Stimulated activated CD4-positive, alpha-beta T cell treated with anti-CD3 and anti-CD28 coated beads, TNF-alpha, amount 100 ng/mL, for 1 hour (primary cell): ENCODE data around the gene BIRC7.
"Not testable (repeated sequence)": the region's sequence is repeated elsewhere in the genome, so short reads cannot be mapped to it uniquely, and the experiment has no call there.

Experiments used
- DNase-seq, 3 donors: peaks; one replicate each; pipeline ENCODE4 v3.0.0-alpha.2; 2020; ENCODE audit warnings: low read depth in 3 of 3, low spot score in 1 of 3

BIRC7 gene

DNA sequence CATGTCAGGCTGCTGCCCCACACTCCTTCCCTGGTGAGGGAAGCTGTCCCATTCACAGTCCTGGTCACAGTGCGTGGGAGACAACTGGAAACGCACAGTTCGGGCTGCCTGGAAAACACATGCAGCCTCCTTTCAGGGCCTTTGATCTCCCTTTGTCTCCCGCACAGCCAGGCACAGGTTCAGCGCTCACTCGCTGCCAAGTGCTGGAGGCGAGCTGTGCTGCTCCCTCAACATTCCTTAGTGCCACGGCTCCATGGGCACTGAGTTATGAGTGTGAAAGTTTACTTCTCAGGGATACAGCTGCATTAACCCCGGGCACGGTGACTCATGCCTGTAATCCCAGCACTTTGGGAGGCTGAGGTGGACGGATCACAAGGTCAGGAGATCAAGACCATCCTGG, 28.8 kb upstream of the BIRC7 start:
- no peak for DNase-seq

DNA sequence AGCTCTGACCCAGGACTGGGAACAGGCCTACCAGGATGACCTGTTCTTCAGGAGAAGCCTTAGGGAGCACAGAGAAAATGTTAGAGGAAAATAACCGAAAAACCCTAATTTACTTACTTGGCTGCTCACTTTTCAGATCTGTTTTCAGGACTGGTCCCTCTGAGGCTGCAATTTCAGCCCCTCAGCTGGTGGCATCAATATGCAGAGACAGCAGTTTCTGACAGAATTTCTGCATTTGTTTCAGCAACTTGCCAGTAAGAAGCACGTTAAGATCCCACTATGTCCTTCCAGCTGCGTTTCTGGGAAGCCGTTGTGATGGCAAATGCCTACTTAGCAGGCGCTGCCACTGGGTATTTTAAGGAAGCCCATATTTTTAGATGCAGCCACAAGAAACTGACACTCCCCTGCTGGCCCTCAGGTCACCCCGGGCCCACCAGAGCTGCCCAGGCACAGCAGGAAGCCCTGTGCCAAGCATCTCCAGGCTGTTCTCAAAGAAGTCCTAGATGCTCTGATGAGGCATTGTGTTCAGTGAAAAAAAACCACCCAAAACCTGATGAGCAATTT, 27.3 kb upstream of the BIRC7 start:
- DNase-seq: no peak

DNA sequence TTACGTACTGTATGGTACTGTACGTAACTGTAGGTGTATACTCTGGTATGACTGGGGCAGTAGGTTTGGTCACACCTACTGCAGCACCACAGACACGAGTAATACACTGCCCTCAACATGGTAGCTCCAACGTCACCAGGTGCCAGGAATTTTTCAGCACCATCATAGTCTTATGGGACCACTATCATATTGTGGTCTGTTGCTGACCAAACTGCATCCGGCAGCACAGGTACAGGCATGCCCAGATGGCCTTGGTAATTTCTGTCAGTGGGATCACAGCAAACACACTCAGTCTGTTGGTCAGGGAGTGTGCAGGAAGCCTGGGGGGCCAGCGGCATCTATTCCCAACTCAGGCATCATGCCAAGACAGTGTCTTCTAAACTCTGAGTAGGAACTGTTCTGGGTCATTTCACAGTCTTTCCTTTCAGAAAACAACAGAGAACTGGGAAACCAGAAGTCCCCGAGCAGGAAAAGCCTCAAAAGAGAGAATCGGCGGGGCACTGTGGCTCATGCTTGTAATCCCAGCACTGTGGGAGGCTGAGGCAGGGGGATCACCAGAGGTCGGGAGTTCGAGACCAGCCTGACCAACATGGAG, 25.6 kb upstream of the BIRC7 start:
- no peak for DNase-seq

DNA sequence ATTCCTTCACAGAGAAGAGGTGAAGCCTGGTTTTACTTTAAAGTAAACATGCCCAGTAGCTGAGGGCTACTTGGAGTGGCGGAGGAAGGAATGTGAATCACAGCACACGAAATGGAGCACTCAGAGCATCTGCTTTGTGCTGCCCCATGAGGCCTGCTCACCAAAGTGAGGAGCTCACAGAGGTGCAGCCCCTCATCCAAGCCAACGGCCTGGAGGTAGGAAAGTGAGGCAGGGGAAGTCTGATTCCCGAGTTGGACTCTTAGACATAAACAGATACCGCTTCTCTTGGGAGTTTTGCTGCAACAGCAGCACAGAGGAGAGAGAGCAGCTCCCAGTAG, 23.3 kb upstream of the BIRC7 start:
- DNase-seq: no peak

DNA sequence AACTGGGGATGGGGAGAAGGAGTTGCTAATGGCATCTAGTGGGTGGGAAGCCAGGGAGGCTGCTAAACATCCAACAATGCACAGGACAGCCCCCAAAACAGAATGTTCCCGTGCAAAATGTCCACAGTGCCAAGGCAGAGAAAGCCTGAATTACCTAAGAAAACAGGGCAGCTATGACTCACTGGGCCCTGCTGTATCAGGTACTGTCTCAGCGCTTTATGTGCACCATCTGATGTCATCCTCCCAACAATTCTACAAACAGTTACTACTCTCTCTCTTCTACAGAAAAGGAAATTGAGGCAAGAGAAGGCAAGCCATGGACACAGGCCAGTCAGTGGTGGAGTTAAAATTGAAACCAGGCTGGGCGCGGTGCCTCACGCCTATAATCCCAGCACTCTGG, 22.9 kb upstream of the BIRC7 start:
- DNase-seq: no peak

DNA sequence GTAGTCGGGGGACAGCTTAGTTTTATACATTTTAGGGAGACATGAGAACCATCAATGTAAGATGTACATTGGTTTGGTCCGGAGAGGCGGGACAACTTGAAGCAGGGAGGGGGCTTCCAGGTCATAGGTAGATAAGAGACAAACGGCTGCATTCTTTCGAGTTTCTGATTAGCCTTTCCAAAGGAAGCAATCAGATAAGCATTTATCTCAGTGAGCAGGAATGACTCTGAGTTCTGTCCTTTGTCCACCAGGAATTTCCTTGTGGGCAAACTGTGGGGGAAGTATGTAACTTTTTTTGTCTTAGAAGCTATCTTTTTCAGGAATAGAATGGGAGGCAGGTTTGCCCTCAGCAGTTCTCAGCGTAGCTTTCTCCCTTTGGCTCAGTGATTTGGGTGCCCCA, 21.2 kb upstream of the BIRC7 start:
- no peak for DNase-seq

DNA sequence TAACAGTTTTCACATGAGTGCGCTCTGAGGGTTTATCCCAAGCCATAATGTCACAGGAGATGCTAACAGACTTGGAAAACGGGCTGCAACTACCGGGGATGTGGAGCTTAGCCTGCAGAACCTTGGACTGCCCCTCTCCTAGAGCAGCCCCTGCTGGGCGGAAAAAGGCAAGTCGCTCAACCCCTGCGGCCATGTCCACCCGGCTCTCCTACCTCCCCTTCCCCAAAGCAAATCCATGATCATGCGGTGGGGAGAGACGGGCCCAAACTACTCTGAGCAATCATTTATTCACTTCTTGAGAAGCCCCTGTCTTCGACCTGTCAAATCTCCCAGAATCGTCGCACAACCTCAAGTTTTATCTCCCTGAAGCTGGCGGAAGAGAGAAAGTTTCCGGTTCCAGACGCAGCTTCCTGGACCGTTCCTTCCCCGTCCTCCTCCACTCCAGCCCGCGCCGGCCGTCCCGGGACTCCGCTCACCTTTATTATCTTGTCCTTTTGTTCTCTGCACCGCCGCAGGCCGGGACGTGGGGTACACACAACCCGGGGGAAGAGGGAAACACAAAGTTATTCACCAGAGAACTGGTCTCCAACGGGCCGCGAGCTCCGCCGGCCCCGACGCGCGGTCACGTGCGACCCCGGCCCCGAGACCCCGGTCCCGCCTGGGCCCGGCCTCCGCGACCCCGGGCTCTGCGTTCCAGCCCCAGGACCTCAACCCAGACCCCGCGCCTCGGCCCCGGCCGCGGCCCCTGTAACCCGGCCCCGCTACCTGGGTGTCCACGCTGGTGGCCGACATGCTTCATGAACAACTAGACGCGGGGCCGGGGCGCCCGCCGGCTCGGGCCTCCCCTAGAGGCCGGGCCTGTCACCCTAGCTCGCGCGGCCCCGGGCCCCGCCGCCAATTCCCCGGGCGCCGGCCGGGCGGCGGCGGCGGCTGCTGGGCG, 20.3 kb upstream of the BIRC7 start:
- peak in 1 of 3 donors; percentile 16 for DNase-seq

DNA sequence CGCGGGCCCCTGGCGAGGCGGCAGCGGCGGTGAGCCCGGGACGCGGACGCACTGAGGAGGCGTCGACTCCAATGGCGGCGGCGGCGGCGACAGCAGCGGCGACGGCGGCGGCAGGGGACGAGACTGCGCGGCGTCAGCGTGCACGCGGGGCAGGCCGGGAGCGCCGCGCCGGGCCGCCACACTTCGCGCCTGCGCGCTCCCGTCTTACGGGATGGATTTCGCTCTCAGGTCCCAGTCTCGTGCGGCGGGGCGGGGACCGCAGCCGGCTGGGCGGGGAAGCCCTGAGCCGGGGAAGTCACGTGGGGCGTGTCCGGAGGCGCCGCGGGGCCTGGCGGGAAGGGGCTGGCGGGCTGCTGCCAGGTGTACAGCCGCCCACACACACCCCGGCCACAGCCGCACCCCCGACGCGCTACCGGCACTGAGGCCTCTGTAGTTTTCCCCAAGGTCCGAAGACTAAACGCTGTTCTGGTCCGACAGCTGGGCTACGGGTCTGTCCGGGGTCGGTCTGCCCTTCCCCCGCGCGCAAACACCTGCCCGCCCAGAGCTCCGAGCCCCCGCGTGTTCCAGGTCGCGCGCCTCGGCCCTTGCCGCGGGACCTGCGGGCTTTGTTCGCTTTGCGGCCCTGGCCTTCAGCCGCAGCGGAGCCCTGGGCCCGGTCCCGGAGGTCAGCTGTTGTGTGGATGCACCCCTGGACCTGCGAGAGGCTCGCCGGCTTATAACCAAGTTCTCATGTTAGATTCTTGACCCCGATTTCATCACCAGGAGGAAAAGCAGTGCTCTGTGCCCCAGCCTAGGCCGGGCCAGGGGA, 19.5 kb upstream of the BIRC7 start, which contains the start of gene YTHDF1:
TSS of gene YTHDF1 (minus strand) at position 91 of the 808 bp plus-strand sequence. CDS start 239 bp downstream, outside the sequence.
- peak; percentile 90 to 93 (median 91) for DNase-seq

DNA sequence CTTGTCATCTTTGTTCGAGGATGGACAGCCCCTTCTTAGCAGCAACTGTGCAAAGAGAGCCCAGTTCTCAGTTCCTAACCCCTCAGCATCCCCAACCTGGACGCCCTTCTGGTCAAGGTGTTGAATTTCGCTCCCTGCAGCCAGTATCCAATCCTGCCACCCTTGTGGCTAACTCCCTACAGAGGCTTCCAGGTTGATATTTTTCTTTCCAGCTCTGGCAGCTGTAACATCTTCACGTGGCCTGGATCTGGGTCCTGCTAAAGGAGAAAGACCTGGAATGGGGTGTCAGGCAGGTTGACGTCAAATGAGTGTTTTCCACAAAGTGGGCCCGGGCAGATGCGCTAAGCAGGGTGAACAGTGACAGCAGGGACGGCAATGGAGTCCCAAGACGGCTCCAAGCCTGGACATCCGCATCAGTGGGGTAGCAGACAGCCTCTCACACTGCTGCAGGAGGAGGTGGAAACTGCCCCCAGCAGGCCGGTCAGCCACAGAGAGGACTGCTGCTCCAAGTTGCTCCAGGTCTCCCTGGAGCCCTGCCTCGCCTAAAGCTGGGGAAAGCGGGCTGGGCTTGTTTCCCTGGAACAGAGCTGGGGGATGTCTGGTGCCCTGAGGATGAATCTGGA, 18.7 kb upstream of the BIRC7 start:
- no peak for DNase-seq

DNA sequence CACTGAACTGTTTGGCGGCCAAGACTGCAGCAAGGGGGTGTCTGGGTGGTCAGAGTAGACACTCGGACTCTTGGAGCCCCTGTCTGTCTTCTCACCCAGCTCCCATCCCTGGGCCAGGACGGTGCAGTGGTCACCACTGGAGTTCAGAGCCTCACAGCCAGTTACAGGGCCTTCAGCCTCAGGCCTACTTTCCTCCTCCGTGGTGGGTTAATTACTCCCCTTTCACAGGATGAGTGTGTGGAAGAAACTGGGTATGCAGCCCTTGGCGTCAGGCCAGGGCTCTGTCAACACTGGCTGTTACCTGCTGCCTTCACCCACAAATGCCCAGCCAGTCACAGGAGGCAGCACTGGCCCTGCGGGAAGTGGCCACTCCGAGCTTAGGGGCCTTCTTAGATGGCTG, 18.0 kb upstream of the BIRC7 start:
- no peak for DNase-seq

DNA sequence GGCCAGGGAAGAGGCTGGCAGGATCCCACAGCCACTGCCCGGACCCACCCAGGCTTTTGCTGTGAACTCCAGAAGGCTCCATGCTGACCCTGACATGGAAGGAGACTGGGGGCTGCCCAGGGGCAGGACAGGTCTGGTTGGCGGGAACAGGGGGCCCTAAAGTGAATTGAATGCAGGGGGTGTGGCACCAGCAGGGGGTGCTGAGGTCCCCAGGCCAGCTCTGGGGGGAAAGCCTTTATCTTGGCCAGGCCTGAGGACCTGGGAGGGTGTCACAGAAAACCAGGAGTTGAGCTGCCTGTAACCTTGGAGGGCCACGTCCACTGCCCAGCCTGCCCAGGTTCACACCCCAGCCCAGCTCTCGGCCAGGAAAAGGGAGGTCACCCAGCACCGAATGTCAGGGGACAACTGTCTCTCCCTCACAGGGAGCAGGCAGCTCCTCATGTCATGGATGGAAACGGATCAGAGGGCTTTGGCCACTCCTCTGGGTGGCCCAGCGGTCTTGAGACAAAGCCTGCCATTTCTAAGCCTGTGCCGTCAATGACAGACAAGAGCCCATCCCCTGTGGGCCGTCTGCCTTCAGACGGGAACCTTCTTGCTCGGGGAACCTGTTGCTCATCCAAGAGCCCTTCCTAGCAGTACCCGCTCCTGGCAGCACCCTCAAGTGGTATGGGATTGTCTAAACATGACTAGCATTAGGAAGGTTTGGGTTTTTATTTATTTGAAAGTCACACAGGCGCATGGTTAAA, 16.8 kb upstream of the BIRC7 start:
- DNase-seq: no peak

DNA sequence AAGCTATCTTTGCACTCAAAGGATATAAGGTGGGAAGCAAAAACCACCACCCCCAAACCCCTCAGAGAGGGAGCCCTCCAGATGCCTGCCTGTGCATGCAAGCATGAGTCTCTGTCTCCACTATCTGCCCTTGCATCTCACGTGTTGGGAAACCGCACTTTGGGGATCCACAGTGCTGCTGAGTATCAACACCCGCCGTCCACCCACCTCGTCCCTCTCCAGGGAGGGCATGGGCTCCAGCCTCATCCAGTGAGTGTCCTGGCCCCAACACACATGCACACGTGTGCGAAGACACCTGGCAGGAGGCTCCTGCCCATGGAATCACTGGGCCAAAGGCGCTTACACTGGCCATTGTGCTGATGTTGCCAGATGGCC, 16.3 kb upstream of the BIRC7 start:
- no peak for DNase-seq

DNA sequence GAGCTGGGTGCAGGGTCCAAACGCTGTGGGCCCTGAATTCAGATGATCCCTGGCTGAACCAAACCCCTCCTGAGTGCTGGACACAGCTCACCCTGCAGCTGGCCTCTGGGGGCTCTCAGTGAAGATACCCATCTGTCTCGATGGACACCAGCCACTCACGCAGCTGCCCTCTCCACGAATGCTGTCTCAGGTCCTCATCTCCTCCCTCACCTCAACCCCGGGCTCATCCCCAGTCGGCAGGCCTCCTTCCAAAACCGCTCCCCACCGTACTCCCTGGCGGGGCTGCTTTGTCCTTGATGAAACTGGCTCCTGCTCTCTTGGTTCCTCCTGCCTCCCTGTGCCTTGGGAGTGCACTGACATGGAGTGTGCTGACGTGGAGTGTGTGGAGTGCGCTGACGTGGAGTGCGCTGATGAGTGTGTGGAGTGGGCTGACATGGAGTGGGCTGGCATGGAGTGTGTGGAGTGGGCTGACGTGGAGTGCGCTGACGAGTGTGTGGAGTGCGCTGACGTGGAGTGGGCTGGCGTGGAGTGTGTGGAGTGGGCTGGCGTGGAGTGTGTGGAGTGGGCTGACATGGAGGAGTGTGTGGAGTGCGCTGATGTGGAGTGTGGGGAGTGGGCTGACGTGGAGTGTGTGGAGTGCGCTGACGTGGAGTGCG, 15.7 kb upstream of the BIRC7 start:
- DNase-seq: no peak

DNA sequence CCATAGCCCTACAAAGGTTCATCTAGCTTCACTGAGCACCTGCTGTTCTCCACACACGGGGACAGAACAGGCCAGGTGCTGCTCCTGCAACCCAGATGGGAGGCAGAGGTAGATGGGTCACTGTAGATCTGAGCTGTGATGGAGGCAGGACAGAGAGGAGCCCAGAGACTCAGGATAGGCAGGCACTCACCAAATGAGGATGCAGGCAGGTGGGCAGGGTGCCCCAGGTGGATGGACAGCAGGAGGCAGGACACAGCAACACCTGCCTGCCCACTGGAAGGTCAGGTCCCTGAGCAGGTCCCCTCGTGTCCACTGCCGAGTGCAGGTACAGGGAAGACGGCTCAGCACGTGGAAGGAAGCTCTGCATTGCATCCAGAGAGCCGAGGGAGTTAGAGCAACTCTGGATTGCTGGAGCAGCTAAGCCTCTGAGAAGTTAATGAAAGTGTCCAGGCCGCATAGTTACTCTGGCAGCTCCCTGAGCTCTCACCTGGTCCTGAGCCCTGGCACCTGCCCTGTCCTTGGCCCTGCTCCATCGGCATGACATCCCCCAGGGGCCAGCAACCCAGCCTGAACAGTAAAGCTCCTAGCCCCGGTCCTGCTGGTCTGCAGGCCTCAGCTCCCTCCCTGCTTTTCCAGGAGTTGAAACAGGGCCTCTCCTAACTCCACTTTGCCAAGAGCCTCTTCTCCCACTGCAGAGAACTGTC, 14.9 kb upstream of the BIRC7 start:
- no peak for DNase-seq

DNA sequence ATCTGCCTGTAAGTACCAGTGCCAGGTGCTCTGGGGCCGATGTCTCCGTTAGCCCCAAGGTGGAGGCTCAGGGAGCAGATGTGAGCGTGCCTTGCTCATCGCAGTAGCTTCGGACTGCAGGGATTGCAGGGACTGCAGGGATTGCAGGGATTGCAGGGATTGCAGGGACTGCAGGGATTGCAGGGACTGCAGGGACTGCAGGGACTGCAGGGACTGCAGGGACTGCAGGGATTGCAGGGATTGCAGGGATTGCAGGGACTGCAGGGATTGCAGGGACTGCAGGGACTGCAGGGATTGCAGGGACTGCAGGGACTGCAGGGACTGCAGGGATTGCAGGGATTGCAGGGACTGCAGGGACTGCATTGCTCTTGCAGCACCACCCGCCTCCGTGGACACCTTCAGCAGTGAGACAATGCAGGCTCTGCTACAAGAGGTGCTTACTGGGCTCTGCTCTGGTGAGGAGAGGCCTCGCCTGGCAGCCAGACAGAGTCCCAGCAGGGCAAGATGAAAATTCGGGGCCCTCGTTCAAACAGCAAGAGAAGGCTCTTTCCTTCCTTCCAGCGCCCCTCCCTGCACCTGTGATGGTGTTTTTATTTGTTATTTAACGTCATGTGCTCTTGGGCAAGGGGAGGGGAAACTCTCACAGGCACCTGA, 14.2 kb upstream of the BIRC7 start:
- not testable (repeated sequence) for DNase-seq

DNA sequence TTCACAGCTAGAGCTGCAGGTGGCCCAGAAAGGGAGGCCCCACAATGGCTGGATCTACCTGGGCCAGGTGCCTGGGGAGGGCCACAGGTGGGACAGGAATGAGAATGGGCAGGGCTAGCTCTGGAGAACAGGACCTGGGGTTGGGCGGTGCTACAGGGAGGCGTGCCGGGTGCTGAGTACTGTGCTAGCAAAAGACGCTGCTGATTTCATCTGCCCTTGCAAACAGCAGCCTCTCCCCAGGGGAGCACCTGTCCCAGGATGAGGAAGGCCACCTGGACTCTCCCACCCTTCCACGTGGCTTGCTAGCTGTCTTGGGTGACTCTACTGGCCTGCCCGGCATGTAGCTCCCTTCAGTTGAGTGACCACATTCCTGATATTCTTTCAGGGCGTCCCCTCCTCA, 13.2 kb upstream of the BIRC7 start:
- DNase-seq: no peak

DNA sequence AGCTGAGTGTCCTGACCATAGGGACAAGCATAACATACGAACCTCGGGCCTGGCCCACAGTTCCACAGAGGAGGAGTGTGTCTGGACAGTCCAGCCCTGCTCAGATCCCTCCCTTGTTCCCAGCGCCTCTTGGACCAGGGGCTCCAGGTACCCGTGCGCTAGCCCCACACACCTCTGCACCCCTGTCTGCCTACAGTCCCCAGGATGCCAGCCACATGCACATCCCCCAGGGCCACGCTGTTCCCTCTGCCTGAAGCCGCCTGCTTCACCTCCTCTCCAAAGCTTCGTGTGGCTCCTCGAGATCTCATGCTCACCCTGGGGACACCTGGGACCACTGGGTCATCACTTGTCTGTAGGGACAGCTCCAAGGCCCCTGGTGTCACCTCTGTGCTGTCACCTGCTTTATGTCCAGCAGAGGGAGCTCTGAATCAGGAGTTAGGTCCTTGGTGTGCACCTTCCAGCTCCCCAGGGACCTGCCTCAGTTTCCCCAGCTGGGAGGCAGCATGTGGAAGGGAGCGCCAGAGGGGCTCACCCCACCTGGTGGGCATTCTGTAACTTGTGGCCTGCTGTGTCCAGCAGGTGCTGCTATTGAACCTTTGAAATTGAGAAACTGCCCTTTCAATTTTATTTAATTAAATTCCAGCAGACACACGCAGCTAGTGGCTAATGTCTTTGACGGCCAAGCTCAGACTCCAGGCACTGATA, 12.4 kb upstream of the BIRC7 start:
- peak in 1 of 3 donors; percentile 21 for DNase-seq

DNA sequence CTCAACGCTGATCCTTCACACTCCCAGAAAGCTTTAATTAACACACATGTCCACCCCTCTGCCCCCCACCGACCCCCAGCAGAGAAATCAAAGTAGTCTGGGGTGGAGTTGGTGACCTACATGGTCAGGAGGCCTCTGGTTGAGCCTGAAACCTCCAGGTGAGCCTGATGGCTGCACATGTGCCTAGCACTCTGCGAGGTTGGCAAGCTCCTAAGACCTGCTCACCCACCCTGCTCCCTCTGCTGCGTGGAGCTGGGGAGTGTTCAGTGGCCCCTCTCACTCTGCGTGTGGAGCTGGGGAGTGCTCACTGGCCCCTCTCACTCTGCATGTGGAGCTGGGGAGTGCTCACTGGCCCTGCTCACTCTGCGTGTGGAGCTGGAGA, 11.9 kb upstream of the BIRC7 start:
- no peak for DNase-seq
